Measurements from ENCODE around the gene LAMC3. TPM values are rescaled to one million over a fixed set of nuclear protein-coding genes. Genes with fewer than 3 reads are reported as not detected.

Gene LAMC3
- total and polyA plus RNA-seq, 9 of the 15 experiments (the other 6 are each of a cell fraction or from before 2014, with no cell fraction given), result 0.10 TPM; not detected in 8

DNA sequence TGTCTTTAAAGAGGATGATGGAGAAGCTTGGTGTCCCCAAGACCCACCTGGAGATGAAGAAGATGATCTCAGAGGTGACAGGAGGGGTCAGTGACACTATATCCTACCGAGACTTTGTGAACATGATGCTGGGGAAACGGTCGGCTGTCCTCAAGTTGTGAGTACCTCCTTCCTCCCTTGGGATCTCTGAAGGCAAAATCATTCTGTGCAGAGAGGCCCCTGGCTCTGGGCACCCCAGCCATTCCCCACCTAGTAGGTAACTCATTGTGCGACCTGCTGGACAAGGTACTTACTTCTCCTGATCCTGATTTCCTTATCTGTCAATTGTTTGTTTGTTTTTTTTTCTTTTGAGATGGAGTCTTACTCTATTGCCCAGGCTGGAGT is 108.8 kb downstream of the LAMC3 start:
- in situ Hi-C loops (cut with MboI) (no loop called here), intact Hi-C loops (cut with micrococcal nuclease) (no loop called here)
- CTCF ChIA-PET (ENCODE audit: low intra/inter-chr PET ratio), result interaction anchor here (0.6 kb wide), 1 partner anchor 318 kb away, joined by 4 read pairs; no protein-coding TSS in a partner anchor
- H3K9ac ChIP-seq (ENCODE audit: insufficient read depth in 1 of 2, low read depth in 2 of 2, low read length in 2 of 2), result peak overlapping the region in 1 of 2 experiments; percentile 6; a peak in 1 of 4 replicates
- H3K4me1 ChIP-seq (replicated peaks in 1 of 2; ENCODE audit: control insufficient read depth in 2 of 2, insufficient read depth in 2 of 2, low read length in 2 of 2), result peaks cover 3 to 7% of the 10 kb centered on the region in 2 experiments; a peak in 3 of 5 replicates
- no peak for TF ChIP-seq SPI1 (IDR thresholded peaks at IDR 0.05; ENCODE audit: borderline replicate concordance, low read depth, low read length)
- no peak for TF ChIP-seq ZBTB33 (CRISPR knock-in tag; IDR thresholded peaks at IDR 0.05)
- no peak for TF ChIP-seq KDM4B (IDR thresholded peaks at IDR 0.05; ENCODE audit: borderline replicate concordance in 2 of 2, low read depth in 1 of 2)
- TF ChIP-seq ZNF282 (CRISPR knock-in tag; IDR thresholded peaks at IDR 0.05), result no peak
- TF ChIP-seq SRSF7 (optimal IDR thresholded peaks at IDR 0.05; ENCODE audit: low read depth, low read length), result no peak
- no peak for TF ChIP-seq CCAR2 (IDR thresholded peaks at IDR 0.05; ENCODE audit: low read depth, low read length)
- no peak for TF ChIP-seq NEUROD1 (IDR thresholded peaks at IDR 0.05; ENCODE audit: borderline replicate concordance, low read depth, low read length, partially characterized antibody)
- no peak for TF ChIP-seq SETDB1 (IDR thresholded peaks at IDR 0.05; ENCODE audit: low read length)
- TF ChIP-seq ETV1 (tag; conservative IDR thresholded peaks at IDR 0.05; ENCODE audit: low read depth), result no peak
- TF ChIP-seq ZNF175 (CRISPR knock-in tag; IDR thresholded peaks at IDR 0.05; ENCODE audit: low read depth), result no peak
- no peak for TF ChIP-seq ZNF76 (CRISPR knock-in tag; IDR thresholded peaks at IDR 0.05; ENCODE audit: borderline replicate concordance)
- TF ChIP-seq ZNF586 (CRISPR knock-in tag; conservative IDR thresholded peaks at IDR 0.05), result no peak
- TF ChIP-seq ZNF644 (tag; IDR thresholded peaks at IDR 0.05; ENCODE audit: low read depth), result no peak
- TF ChIP-seq, protein P1, sequence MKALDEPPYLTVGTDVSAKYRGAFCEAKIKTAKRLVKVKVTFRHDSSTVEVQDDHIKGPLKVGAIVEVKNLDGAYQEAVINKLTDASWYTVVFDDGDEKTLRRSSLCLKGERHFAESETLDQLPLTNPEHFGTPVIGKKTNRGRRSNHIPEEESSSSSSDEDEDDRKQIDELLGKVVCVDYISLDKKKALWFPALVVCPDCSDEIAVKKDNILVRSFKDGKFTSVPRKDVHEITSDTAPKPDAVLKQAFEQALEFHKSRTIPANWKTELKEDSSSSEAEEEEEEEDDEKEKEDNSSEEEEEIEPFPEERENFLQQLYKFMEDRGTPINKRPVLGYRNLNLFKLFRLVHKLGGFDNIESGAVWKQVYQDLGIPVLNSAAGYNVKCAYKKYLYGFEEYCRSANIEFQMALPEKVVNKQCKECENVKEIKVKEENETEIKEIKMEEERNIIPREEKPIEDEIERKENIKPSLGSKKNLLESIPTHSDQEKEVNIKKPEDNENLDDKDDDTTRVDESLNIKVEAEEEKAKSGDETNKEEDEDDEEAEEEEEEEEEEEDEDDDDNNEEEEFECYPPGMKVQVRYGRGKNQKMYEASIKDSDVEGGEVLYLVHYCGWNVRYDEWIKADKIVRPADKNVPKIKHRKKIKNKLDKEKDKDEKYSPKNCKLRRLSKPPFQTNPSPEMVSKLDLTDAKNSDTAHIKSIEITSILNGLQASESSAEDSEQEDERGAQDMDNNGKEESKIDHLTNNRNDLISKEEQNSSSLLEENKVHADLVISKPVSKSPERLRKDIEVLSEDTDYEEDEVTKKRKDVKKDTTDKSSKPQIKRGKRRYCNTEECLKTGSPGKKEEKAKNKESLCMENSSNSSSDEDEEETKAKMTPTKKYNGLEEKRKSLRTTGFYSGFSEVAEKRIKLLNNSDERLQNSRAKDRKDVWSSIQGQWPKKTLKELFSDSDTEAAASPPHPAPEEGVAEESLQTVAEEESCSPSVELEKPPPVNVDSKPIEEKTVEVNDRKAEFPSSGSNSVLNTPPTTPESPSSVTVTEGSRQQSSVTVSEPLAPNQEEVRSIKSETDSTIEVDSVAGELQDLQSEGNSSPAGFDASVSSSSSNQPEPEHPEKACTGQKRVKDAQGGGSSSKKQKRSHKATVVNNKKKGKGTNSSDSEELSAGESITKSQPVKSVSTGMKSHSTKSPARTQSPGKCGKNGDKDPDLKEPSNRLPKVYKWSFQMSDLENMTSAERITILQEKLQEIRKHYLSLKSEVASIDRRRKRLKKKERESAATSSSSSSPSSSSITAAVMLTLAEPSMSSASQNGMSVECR (CRISPR knock-in tag; IDR thresholded peaks at IDR 0.05), result no peak
- no peak for TF ChIP-seq RCOR1 (IDR thresholded peaks at IDR 0.05; ENCODE audit: borderline replicate concordance in 1 of 2, low read depth in 2 of 2, low read length in 2 of 2)
- no peaks in the 10 kb centered on the region for H3K36me3 ChIP-seq (ENCODE audit: control insufficient read depth, insufficient read depth, low read length)
- no peak overlapping the region for H3K4me2 ChIP-seq (ENCODE audit: insufficient read depth, low read length)
- no peak overlapping the region for H2AFZ ChIP-seq (ENCODE audit: low read depth, low read length)
- H3K27ac ChIP-seq (ENCODE audit: extremely low read depth, low read depth, low read length), result no peak overlapping the region
- peaks cover 80 to 83% of the 10 kb centered on the region in 2 experiments for H3K27me3 ChIP-seq (ENCODE audit: control insufficient read depth in 2 of 2, insufficient read depth in 2 of 2, low read length in 2 of 2)
- no peak overlapping the region for H3K4me3 ChIP-seq
- WGBS (ENCODE audit: insufficient coverage, low coverage, missing lambda C conversion rate), result 2% methylated on average over 4 of the region's 4 CpGs
- no peaks in the 10 kb centered on the region for H3K9me3 ChIP-seq (replicated peaks; ENCODE audit: control insufficient read depth, insufficient read depth, low read depth, low read length)
- POLR2A ChIA-PET, result interaction anchor here (0.5 to 99.3 kb wide), 6 partner anchors 17 to 353 kb away, joined by 3 to 3336 read pairs (median 3); partner anchors contain the start of genes AIF1L and NUP214
- FAIRE-seq, result no peak
- peaks cover 26% of the 10 kb centered on the region for H4K20me1 ChIP-seq (replicated peaks; ENCODE audit: control insufficient read depth, insufficient read depth, low read length)
- H3K9me1 ChIP-seq (ENCODE audit: control insufficient read depth, insufficient read depth, low read length), result peaks cover 6% of the 10 kb centered on the region
- DNase-seq (ENCODE audit: extremely low read depth in 1 of 4, low spot score in 3 of 4), result peak in 1 of 4 experiments; percentile 54
- BruUV-seq (replicated peaks), result no TSS peak
- no peaks in the 10 kb centered on the region for H3K79me2 ChIP-seq (ENCODE audit: control insufficient read depth, insufficient read depth, low read length)
- ATAC-seq, result no peak

Data from K562 (cell line).